ENCODE measurements around the gene CHIT1. TPM values are rescaled to one million over a fixed set of nuclear protein-coding genes. Genes with fewer than 3 reads are reported as not detected.

Gene CHIT1
- total and polyA plus RNA-seq, 2 of the 8 experiments (the other 6 are each of a cell fraction or from before 2014, with no cell fraction given): not detected

DNA sequence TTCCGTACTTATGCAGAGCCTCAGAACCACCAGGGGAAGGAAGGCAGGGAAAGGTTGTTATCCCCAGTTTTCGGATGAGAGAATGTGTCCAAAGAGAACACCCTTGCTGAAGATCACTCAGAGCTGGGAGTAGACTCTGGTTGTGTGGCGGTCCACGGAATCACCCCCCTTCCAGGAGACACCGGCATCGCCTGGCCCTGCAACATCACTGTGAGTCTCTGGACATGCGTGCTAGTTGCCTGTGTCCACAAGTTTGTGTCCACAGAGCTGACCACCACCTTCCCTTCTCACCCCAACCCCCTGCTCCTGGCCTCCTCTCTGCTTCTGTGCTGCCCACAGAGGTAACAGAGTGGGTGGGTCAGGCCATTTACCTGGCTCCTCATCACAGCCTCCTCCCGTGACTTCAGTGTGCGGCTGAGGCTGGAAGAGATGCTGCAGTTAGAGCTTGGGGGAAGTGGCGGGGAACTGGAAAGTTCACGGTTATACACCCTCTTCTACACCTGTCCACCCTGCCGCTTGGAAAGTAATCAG is 61.2 kb downstream of the CHIT1 start (continued):
- TF ChIP-seq, protein P1, sequence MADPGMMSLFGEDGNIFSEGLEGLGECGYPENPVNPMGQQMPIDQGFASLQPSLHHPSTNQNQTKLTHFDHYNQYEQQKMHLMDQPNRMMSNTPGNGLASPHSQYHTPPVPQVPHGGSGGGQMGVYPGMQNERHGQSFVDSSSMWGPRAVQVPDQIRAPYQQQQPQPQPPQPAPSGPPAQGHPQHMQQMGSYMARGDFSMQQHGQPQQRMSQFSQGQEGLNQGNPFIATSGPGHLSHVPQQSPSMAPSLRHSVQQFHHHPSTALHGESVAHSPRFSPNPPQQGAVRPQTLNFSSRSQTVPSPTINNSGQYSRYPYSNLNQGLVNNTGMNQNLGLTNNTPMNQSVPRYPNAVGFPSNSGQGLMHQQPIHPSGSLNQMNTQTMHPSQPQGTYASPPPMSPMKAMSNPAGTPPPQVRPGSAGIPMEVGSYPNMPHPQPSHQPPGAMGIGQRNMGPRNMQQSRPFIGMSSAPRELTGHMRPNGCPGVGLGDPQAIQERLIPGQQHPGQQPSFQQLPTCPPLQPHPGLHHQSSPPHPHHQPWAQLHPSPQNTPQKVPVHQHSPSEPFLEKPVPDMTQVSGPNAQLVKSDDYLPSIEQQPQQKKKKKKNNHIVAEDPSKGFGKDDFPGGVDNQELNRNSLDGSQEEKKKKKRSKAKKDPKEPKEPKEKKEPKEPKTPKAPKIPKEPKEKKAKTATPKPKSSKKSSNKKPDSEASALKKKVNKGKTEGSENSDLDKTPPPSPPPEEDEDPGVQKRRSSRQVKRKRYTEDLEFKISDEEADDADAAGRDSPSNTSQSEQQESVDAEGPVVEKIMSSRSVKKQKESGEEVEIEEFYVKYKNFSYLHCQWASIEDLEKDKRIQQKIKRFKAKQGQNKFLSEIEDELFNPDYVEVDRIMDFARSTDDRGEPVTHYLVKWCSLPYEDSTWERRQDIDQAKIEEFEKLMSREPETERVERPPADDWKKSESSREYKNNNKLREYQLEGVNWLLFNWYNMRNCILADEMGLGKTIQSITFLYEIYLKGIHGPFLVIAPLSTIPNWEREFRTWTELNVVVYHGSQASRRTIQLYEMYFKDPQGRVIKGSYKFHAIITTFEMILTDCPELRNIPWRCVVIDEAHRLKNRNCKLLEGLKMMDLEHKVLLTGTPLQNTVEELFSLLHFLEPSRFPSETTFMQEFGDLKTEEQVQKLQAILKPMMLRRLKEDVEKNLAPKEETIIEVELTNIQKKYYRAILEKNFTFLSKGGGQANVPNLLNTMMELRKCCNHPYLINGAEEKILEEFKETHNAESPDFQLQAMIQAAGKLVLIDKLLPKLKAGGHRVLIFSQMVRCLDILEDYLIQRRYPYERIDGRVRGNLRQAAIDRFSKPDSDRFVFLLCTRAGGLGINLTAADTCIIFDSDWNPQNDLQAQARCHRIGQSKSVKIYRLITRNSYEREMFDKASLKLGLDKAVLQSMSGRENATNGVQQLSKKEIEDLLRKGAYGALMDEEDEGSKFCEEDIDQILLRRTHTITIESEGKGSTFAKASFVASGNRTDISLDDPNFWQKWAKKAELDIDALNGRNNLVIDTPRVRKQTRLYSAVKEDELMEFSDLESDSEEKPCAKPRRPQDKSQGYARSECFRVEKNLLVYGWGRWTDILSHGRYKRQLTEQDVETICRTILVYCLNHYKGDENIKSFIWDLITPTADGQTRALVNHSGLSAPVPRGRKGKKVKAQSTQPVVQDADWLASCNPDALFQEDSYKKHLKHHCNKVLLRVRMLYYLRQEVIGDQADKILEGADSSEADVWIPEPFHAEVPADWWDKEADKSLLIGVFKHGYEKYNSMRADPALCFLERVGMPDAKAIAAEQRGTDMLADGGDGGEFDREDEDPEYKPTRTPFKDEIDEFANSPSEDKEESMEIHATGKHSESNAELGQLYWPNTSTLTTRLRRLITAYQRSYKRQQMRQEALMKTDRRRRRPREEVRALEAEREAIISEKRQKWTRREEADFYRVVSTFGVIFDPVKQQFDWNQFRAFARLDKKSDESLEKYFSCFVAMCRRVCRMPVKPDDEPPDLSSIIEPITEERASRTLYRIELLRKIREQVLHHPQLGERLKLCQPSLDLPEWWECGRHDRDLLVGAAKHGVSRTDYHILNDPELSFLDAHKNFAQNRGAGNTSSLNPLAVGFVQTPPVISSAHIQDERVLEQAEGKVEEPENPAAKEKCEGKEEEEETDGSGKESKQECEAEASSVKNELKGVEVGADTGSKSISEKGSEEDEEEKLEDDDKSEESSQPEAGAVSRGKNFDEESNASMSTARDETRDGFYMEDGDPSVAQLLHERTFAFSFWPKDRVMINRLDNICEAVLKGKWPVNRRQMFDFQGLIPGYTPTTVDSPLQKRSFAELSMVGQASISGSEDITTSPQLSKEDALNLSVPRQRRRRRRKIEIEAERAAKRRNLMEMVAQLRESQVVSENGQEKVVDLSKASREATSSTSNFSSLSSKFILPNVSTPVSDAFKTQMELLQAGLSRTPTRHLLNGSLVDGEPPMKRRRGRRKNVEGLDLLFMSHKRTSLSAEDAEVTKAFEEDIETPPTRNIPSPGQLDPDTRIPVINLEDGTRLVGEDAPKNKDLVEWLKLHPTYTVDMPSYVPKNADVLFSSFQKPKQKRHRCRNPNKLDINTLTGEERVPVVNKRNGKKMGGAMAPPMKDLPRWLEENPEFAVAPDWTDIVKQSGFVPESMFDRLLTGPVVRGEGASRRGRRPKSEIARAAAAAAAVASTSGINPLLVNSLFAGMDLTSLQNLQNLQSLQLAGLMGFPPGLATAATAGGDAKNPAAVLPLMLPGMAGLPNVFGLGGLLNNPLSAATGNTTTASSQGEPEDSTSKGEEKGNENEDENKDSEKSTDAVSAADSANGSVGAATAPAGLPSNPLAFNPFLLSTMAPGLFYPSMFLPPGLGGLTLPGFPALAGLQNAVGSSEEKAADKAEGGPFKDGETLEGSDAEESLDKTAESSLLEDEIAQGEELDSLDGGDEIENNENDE (IDR thresholded peaks at IDR 0.05; ENCODE audit: insufficient replicate concordance, low read length): no peak
- TF ChIP-seq RFX5 (IDR thresholded peaks at IDR 0.05; ENCODE audit: borderline replicate concordance, low read depth, low read length) (no peak), TEAD4 (IDR thresholded peaks at IDR 0.05; ENCODE audit: low read depth, low read length) (no peak), RXRA (IDR thresholded peaks at IDR 0.05; ENCODE audit: insufficient read depth, low read depth, low read length) (no peak), FOSL1 (IDR thresholded peaks at IDR 0.05; ENCODE audit: insufficient read depth, low read depth, low read length) (no peak), JUN (IDR thresholded peaks at IDR 0.05; ENCODE audit: low read depth, low read length) (no peak), KDM1A (IDR thresholded peaks at IDR 0.05; ENCODE audit: borderline replicate concordance, low read length) (no peak), CTBP2 (IDR thresholded peaks at IDR 0.05; ENCODE audit: borderline replicate concordance, insufficient read depth, insufficient read length, low read length) (no peak), EP300 (IDR thresholded peaks at IDR 0.05; ENCODE audit: borderline replicate concordance in 1 of 2, low read depth in 2 of 2, low read length in 2 of 2) (no peak), CBX5 (IDR thresholded peaks at IDR 0.05; ENCODE audit: low read depth, low read length) (no peak), POLR2AphosphoS5 (IDR thresholded peaks at IDR 0.05; ENCODE audit: low read depth, low read length) (no peak)

Measured in H1 (cell line).